Hepatocyte (in vitro differentiated cells): ENCODE measurements around the gene OPN3. TPM values are rescaled to one million over a fixed set of nuclear protein-coding genes. Genes with fewer than 3 reads are reported as not detected.
A peak's percentile ranks its signal among the peaks of the same experiment; 100 is the strongest.

Experiments used
- DNase-seq: peaks from one replicate; pipeline ENCODE4 v3.0.0-alpha.2; 2016; ENCODE audit warnings: low spot score
- H2AFZ ChIP-seq: fragments of 200-600 bp; sonication (generic); 2 replicates; pipeline ENCODE4 v1.6.0; 2016; ENCODE audit warnings: antibody characterized with exemption, mild to moderate bottlenecking
- H3K27ac ChIP-seq: fragments of 200-600 bp; sonication (generic); 2 replicates; pipeline ENCODE4 v1.5.1; 2016; ENCODE audit warnings: mild to moderate bottlenecking
- H3K27me3 ChIP-seq: fragments of 200-600 bp; sonication (generic); 2 replicates; pipeline ENCODE4 v1.6.1; 2016
- H3K36me3 ChIP-seq: fragments of 200-600 bp; sonication (generic); replicated peaks from 2 replicates; pipeline ENCODE4 v1.5.1; 2016; ENCODE audit warnings: low read depth; ENCODE audit not compliant: insufficient read depth
- H3K4me1 ChIP-seq: fragments of 200-600 bp; sonication (generic); 2 replicates; pipeline ENCODE4 v1.5.1; 2016; ENCODE audit warnings: mild to moderate bottlenecking, moderate library complexity; ENCODE audit not compliant: insufficient read depth
- H3K4me2 ChIP-seq: fragments of 200-600 bp; sonication (generic); 2 replicates; pipeline ENCODE4 v1.6.0; 2016
- H3K4me3 ChIP-seq: fragments of 200-600 bp; sonication (generic); 2 replicates; pipeline ENCODE4 v1.5.1; 2016; ENCODE audit warnings: mild to moderate bottlenecking
- H3K79me2 ChIP-seq: fragments of 200-600 bp; sonication (generic); 2 replicates; pipeline ENCODE4 v1.6.0; 2017; ENCODE audit warnings: mild to moderate bottlenecking
- H3K9me2 ChIP-seq: fragments of 200-600 bp; sonication (generic); replicated peaks from 2 replicates; pipeline ENCODE4 v1.6.0; 2017; ENCODE audit warnings: mild to moderate bottlenecking; ENCODE audit not compliant: insufficient read depth
- H3K9me3 ChIP-seq: fragments of 200-600 bp; sonication (generic); 2 replicates; pipeline ENCODE4 v1.5.1; 2016; ENCODE audit warnings: low read depth, mild to moderate bottlenecking
- H4K20me1 ChIP-seq: fragments of 200-600 bp; sonication (generic); 2 replicates; pipeline ENCODE4 v1.6.0; 2016; ENCODE audit warnings: mild to moderate bottlenecking; ENCODE audit not compliant: insufficient read depth, poor library complexity, severe bottlenecking
- CTCF ChIP-seq: fragments of 200-600 bp; sonication (generic); IDR thresholded peaks from 2 replicates; pipeline ENCODE4 v1.5.1; 2016; ENCODE audit warnings: antibody characterized with exemption, mild to moderate bottlenecking; ENCODE audit not compliant: poor library complexity
- EZH2 ChIP-seq: fragments of 200-600 bp; sonication (generic); IDR thresholded peaks from 2 replicates; pipeline ENCODE4 v1.6.1; 2016; ENCODE audit warnings: antibody characterized with exemption, mild to moderate bottlenecking, borderline replicate concordance
- EZH2phosphoT487 ChIP-seq: fragments of 200-600 bp; sonication (generic); IDR thresholded peaks from one replicate; pipeline ENCODE4 v1.6.1; 2018; ENCODE audit warnings: antibody characterized with exemption, mild to moderate bottlenecking, low read depth, moderate library complexity; ENCODE audit not compliant: unreplicated experiment, severe bottlenecking
- WGBS: methylation state at CpG from one replicate; pipeline ENCODE4 v1.1.6; 2016; ENCODE audit warnings: low lambda C conversion rate; ENCODE audit errors: missing lambda C conversion rate; 5-methylcytosine and 5-hydroxymethylcytosine counted together
- polyA plus RNA-seq: library from polyadenylated mRNA; unstranded; fragments of >200 nt; fragmentation: Nextera tagmentation; extraction: Ambion mirVana; gene quantifications from 2 replicates; pipeline ENCODE4 v1.2.1, GENCODE V29; 2016
- total RNA-seq: library from RNA; depleted of rRNA; stranded (reverse); fragments of >200 nt; gene quantifications from 2 replicates; pipeline ENCODE4 v1.2.3, GENCODE V29; 2014

Gene OPN3
- total and polyA plus RNA-seq, 2 experiments from 2014 or later, result 40.0 to 75.8 TPM

GRCh38 chr1:241637046-241637590 is 3.1 kb downstream of the OPN3 start:
- Histone ChIP-seq H3K9me2 (no peaks in the 10 kb centered on the region), H3K36me3 (no peaks in the 10 kb centered on the region), H3K27me3 (no peaks in the 10 kb centered on the region), H3K79me2 (peaks cover 35% of the 10 kb centered on the region), H3K4me2 (peak overlapping the region; percentile 80), H3K9me3 (no peaks in the 10 kb centered on the region), H3K27ac (no peak overlapping the region), H3K4me1 (peaks cover 24% of the 10 kb centered on the region), H4K20me1 (no peaks in the 10 kb centered on the region), H3K4me3 (no peak overlapping the region), H2AFZ (no peak overlapping the region)
- no peak for TF ChIP-seq EZH2
- TF ChIP-seq EZH2phosphoT487, result no peak
- no peak for TF ChIP-seq CTCF
- no peak for DNase-seq

- H3K36me3 ChIP-seq, result no peaks in the 10 kb centered on the region
- H3K27me3 ChIP-seq, result no peaks in the 10 kb centered on the region
- peaks cover 24% of the 10 kb centered on the region for H3K4me1 ChIP-seq
- no peaks in the 10 kb centered on the region for H4K20me1 ChIP-seq
- WGBS, result 79% methylated on average over 1 of the region's 1 CpG
- no peak overlapping the region for H2AFZ ChIP-seq
- no peak for TF ChIP-seq CTCF
- TF ChIP-seq EZH2phosphoT487, result no peak
- TF ChIP-seq EZH2, result no peak
- H3K79me2 ChIP-seq, result peaks cover 35% of the 10 kb centered on the region
- no peaks in the 10 kb centered on the region for H3K9me3 ChIP-seq
- DNase-seq, result no peak
- no peaks in the 10 kb centered on the region for H3K9me2 ChIP-seq
- no peak overlapping the region for H3K27ac ChIP-seq
- H3K4me2 ChIP-seq, result peak overlapping the region; percentile 80
- H3K4me3 ChIP-seq, result no peak overlapping the region
These were observed 3.9 kb downstream of the OPN3 start for GRCh38 chr1:241636291-241636690.

- Histone ChIP-seq H3K4me3 (no peak overlapping the region), H3K9me2 (no peaks in the 10 kb centered on the region), H4K20me1 (no peaks in the 10 kb centered on the region), H2AFZ (no peak overlapping the region), H3K36me3 (no peaks in the 10 kb centered on the region), H3K4me1 (peaks cover 21% of the 10 kb centered on the region), H3K27me3 (no peaks in the 10 kb centered on the region), H3K4me2 (no peak overlapping the region), H3K79me2 (peaks cover 35% of the 10 kb centered on the region), H3K27ac (no peak overlapping the region), H3K9me3 (no peaks in the 10 kb centered on the region)
- 97% methylated on average over 4 of the region's 4 CpGs for WGBS
- TF ChIP-seq CTCF (no peak), EZH2 (no peak), EZH2phosphoT487 (no peak)
- DNase-seq, result no peak
These were observed 4.5 kb downstream of the OPN3 start for GRCh38 chr1:241635556-241636152.
